DMS 273 treated with DMSO at 0.1 percent for 48 hours (cell line): ENCODE measurements around the gene RSPH6A.

Experiments used
- DNase-seq: peaks from one replicate; lab custom pipeline; 2025; lab: John Stamatoyannopoulos, UW

The RSPH6A gene

DNA sequence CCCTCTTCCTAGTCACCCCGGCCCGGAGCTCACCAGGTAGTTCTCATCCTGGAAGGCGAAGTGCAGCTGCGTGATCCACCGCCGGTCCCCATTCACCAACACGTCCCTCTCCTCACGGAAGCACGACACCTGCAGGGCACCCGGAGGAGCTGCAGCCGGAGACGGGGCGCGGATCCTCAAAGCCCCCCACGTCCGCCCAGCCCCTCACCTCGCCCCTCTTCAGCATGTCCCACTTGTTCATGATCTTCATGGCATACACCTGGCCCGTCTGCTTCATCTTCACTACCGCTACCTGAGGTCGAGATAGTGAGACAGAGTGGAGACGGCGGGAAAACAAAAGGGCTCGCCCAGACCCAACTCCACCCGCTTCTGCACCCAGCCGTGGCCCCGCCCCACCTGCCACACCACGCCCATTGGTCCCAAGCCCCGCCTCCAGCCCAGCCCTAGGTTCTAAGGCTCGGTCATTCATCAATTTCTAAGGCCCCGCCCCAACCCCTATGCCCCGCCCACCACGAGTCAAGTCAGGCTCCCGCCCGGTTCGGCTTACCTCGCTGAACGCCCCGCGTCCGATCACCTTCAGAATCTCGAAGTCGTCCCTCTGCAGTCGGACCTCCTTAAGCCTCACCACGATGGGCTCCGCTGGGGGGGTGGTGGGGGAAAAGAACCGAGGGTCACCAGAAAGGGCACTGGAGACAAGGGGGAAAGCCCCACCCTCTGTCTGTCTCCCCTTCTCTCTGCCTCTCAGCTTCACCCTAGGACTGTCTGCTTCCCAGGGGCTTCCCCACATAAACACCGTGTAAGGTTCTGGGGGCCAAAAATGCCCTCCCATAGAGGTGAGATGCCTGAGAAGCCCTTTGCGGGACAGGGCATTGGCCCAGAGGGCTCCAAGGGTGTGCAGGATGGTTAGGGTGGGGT is 35.6 kb downstream of the RSPH6A start:
- no peak for DNase-seq

DNA sequence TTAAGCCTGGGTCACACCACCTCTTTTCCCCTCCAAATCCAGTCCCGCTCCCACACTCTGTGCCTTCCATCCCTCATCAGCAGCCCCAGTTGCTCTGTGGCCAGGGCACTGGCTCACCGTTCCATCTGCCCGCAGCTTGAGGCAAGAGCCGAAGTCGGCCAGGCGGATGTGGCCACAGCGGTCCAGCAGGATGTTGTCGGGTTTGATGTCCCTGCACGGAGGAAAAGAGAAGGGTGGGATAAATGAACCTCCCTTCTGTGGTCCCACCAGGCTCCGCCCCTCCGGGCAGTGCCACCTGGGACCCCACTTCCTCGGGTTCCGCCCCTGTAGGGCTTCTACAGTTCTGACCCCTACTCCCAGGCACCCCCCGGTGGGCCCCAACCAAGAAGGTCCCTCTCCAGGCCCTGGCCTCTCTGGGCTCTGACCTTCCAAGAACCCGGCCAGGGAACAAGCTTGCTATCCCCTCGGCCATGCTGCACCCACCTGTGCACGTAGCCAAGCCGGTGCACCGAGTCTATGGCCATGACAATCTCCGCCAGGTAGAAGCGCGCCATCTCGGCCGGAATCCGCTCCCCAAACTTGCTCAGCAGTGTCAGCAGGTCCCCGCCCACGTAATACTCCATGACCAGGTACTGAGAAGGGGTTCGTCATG is 37.0 kb downstream of the RSPH6A start:
- no peak for DNase-seq

DNA sequence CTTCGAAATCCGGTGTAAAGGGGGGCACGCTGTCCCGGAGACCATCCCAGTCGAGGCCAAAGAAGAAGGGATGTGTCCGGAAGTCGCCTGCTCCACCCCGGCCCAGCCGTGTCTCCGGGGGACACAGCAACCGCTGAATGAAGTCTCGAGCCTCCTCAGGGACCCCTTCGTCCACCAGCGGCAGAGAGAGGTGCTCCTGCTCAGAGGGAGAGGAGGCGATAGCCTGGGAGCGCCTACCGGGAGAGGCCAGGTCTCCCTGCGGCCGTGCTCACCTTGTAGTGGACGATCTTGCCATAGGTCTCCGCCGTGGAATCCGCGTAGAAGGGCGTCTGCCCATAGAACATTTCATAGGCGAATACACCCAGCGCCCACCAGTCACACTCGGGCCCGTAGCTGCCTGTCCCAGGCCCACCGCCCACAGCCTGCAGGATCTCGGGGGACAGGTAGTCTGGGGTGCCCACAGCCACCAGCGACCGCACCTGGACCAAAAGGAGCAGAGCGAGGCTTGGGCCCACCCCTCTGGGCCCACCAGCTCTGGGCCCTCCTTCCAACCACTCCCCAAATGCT is 37.6 kb downstream of the RSPH6A start:
- DNase-seq, result no peak

DNA sequence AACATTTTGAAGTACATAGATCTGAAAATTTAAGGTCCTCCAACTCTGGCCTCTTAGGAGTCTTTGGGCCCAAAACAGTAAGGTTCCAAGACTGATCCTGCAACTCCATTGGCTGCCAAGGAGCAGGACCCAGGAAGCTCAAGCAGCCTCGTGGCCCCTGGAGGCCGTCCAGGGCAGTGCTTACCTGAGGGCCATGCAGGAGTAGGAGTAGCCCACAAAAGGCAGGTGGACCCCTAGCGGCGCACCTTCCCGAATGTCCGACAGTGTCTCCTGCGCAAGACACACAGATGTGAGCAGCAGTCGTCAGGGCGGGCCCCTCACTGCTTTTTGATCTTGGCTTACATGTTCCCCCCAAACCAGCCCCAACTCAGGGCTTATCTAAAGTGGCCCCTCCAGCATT is 40.3 kb downstream of the RSPH6A start:
- DNase-seq, result no peak

DNA sequence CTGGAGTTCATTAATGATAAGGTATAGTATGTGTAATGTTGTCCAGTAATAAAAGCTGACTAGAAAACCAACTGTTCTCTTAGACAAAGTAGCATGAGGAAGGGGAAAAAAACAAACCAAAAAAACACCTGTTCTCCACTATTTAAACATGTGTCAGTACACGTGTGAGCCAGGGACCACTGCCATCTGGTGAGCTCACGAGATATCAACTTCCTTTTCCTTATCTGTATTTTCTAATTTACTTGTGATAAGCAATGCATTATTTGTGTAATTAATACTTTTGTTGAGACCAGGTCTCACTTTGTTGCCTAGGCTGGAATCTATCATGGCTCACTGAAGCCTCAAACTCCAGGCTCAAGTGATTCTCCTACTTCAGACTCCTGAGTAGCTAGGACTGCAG is 41.7 kb downstream of the RSPH6A start:
- DNase-seq, result no peak

DNA sequence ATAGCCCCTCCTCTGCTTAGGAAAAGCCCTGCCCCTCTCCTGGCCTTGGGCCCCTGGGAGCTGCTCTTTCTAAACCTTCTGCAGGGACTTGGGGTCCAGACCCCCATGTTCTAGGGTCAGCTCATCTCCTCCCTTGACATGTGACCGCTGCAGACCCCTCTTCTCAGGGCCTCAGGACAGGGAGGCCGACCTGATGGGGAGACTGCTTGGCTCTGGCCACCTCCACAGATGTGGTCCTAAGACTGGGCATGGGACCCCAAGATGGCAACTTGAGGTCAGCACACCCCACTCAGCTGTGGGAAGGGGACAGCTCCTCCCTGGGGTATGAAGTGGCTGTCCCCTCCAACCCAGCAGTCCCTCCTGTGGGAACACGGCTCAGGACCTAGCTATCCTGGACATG is 42.2 kb downstream of the RSPH6A start:
- DNase-seq, result no peak

DNA sequence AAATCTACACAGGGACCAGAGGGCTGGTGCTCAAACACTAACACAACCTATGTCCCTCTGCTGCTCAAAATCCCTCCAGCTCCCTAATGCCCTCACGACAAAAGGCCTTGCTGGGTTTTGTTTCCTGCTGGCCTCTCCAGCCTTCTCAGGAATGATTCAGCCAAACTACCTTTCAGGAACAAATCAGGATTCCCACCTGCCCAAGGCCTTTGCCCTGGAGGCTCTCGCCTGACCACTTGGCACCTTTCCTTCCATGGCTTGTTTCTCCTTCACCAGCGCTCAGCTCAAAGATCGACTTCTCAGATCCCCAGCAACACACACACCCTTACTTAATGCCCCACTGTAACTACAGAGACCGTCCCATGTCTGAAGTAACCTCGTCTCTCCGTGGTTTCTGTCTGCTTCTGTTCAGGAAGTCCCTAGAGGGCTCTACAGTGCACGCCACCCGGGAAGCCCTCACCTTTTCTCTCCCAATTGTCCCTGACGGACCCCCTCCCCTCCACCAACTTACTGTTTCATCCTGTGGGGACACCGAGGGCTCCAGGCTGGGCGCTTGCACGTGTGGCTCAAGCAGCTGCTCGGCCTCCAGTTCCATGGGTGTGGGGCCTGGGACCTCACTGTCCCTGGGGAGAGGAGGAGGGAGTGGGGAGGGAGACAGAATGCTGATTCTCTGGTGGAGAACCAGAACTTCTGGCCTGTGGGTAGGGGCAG is 42.8 kb downstream of the RSPH6A start:
- DNase-seq, result no peak

DNA sequence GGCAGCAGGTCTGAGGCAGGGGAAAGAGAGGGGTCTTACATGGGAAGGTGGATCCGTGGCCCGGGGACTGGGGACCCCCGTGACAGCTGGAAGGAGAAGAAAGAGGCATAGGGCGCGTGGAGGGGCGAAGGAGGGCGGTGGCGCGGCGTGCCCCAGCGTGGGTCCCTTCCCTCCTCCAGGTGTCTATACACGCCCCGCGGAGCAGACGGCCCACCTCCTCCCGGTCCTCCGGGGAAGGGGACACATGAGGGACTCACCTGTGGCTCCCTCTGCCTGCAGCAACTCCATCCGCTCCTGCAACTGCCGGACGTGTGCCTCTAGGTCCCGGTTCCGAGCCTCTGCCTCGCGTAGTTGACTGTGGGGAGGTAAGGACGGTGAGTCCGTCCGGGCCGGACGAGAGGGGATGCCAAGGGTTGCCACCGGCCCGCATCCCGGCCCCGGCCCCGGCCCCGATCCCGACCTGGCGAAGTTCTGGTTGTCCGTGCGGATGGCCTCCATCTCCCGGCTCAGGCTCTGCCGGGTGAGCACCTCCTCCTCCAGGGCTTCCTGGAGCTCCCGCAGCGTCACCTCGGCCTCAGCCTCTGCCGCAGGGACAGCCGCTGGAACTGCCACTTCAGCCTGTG is 43.7 kb downstream of the RSPH6A start:
- no peak for DNase-seq

DNA sequence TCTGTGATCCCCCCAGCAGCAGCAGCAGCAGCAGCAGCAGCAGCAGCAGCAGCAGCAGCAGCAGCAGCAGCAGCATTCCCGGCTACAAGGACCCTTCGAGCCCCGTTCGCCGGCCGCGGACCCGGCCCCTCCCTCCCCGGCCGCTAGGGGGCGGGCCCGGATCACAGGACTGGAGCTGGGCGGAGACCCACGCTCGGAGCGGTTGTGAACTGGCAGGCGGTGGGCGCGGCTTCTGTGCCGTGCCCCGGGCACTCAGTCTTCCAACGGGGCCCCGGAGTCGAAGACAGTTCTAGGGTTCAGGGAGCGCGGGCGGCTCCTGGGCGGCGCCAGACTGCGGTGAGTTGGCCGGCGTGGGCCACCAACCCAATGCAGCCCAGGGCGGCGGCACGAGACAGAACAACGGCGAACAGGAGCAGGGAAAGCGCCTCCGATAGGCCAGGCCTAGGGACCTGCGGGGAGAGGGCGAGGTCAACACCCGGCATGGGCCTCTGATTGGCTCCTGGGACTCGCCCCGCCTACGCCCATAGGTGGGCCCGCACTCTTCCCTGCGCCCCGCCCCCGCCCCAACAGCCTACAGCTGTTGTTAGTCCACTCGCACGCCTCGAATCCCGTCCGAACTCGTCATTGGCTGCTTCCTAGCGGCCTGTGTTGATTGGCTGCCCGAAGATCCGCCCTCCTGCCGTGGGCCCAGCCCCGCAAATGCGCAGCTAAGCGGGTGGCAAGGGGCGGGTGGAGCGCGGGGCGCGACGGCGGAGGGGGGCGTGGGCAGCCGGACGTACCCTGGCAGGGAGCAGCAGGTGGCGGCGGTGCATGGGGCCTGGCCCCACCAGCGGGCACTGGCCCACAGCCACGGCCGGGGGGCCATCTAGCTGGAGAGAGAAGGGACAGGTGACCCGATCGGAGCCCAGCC is 44.7 kb downstream of the RSPH6A start:
- DNase-seq, result peak; percentile 82

DNA sequence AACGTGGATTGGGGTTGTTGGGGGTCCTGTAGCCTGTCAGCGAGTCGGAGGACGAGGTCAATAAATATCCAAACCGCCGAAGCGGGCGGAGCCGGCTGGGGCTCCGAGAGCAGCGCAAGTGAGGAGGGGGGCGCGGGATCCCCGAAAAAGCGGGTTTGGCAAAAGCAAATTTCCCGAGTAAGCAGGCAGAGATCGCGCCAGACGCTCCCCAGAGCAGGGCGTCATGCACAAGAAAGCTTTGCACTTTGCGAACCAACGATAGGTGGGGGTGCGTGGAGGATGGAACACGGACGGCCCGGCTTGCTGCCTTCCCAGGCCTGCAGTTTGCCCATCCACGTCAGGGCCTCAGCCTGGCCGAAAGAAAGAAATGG is 45.3 kb downstream of the RSPH6A start:
- DNase-seq, result no peak

DNA sequence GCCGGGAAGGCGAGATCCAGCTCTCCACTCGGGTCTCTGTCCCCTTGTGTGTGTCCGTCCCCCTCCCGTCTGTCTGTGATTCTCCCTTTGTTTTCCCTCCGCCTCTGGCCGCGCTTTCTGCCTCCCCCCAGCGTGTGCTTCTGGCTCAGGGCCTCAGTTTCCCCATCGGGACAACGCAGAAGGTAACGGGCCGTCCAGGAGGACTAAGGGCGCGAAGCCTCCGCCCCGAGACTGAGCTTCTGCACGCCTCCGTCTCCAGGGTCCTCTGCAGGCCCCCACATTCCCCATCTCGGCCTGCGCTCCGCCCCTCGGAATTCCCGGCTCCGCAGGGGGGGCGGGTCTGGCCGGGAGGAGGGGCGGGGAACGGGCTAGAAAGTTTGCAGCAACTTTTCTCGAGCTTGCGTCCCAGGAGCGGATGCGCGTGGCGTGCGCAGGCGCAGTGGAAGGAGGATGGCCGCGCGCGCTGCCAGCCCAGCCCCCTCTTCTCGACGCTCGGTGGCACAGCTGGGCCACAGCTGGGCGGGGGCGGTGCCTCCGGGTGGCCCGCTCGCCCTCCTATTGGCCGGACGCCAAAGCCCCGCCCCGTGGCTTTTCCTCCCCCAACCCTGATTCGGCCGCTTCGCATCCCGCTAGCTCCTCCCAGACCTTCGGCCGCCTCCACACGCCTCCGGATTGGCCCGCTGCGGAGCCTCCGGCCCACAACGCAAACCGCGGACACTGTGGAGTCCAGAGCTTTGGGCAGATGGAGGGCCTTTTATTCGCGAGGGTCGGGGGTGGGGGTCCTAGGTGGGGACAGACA is 45.9 kb downstream of the RSPH6A start, which contains the start of gene SIX5:
Gene SIX5, minus strand, starts transcription at position 269 of the 799 bp plus-strand sequence. CDS start 408 bp downstream, outside the sequence.
- DNase-seq, result peak; percentile 92

DNA sequence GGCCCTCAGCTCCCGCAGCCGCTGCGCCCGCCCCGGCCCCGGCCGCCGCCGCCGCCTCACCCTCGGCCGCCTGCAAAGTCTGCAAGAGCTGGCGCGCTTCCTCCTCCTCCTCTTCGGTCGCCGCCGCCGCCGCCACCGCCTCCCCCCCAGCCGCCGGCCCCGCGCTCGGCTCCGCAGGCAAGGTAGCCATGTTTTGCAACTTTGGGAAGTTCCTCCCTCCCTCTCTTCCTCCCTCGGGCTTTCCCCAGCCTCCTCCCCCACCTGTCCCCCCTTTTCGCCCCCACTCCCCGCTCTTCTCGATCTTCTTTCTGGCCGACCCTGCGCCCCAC is 46.5 kb downstream of the RSPH6A start:
- peak; percentile 36 for DNase-seq

DNA sequence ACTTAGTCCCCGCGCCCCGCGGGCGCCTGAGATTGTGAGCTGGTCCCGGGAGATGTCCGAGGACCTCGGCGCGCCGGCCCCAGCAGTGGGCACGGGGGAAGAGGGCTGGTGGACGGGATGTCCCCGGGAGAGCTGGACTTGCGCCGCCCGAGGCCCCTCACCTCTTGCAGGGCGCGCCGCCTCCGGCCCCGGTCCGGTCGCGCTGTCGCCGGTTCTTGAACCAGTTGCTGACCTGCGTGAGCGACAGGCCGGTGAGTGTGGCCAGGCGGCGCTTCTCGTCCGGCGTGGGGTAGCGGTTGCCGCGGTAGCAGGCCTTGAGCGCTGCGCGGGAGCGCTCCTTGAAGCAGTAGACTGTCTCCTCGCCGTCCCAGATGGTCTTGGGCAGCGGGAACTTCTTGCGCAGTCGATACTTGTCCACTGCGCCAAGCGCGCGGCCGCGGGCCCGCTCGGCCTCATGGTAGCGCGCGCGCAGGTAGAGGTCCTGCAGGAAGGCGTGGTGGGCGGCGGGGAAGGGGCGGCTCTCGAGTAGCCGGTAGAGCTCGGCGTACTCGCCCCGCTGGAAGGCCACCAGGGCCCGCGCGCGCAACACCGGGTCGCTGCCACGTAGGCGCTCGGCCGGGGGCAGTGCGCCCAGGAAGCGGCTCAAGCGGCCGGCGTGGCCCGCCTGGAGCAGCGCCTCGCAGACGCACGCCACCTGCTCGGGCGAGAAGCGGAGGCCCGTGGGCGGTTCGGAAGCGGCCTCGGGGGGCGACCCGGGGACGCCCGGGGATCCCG is 47.0 kb downstream of the RSPH6A start:
- peak; percentile 32 for DNase-seq

DNA sequence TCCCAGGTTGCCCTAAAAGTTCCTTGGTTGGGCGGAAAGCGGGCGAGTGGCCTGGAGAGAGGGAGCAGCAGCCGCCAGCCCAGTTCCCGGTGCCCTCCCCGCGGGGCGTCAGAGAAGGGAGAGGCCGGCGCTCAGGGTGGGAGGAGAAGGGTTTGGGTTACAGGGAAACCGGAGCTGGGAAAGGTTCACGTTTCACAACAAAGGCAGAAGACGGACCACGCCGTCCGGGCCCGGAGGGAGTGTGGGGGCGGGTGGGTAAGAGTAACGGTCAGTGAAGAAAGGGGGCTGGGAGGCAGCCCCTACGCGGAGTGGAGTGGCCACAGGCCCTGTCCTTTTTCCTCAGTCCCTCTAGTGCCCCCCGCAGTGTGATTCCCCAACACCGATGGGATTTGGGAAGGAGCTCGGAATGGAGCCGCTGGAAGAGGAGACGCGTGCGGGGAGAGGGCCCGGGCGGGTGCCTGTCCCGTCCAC is 47.7 kb downstream of the RSPH6A start:
- DNase-seq, result peak; percentile 53

DNA sequence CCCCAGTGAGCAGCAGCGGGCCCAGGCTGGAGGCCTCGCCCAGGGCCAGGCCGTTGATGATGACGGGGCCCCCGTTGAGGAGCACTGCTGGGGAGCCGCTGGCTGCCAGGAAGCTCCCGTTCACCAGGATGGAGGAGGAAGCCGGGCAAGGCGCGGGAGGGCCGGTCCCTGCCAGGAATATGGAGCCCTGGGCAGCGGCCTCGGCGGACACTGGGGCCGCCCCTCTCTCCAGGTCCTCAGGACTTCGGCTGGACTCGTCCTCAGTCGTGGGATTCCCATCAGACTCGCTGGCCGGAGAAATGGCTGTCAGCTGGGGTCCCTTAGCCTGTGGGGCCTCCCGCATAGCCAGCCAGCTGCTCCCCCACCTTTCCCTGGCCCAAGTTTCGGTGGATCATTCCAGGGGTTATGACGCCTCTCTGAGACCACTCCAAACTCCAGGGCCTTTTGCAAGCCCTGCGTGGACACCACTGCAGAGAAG is 48.2 kb downstream of the RSPH6A start:
- no peak for DNase-seq

DNA sequence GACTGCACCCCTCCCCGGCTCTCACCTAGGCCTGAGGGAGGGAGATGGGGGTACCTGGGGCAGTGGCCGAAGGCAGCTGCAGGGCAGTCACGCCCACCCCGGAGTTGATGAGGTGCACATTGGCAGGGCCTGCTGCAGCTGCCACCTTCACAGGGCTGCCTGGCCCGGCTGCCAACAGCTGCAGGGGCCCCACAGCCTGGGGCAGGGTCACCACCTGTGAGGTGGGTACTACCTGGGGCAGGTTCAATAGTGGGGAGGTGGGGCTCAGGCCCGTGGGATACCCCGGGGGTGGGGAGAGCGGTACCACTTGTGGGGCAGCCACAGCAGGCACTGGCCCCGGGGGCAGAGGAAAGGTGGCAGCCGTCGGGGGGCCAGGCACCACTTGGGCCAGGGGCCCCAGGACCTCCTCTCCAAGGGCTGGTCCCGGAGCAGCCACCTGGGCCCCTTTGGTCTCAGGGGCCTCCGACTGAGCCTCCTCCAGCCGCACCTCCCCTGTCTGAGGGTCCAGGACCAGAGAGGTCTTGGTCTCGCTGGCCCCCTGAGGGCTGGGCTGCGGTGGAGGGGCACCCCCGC is 48.7 kb downstream of the RSPH6A start:
- no peak for DNase-seq

DNA sequence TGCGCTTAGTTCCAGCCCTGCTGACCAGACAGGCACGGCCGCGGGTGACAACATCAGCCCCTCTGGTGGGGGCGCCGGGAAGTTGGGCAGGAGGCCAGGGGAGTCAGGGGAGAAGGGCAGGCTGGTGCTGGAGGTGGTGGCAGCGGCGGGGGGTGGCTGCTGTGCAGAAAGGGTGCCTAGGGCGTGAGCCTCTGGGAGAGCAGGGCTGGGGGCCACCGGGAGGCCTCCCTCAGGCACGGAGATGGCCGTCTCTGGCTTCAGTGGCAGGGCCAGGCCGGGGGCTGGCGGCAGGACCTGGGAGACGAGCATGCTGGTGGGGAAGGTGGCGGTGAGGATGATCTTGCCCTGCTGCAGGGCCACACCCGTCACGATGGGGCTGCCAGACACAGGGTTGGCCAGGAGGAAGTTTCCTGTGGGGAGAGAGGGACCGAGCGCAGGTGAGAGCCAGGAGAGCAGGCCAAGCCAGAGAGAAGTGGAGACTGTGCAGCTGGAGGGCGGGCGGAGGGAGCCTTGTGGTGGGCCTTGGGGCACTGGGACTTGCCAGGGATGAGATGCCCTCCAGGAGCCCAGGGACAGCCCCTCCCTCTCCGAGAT is 49.3 kb downstream of the RSPH6A start:
- no peak for DNase-seq

DNA sequence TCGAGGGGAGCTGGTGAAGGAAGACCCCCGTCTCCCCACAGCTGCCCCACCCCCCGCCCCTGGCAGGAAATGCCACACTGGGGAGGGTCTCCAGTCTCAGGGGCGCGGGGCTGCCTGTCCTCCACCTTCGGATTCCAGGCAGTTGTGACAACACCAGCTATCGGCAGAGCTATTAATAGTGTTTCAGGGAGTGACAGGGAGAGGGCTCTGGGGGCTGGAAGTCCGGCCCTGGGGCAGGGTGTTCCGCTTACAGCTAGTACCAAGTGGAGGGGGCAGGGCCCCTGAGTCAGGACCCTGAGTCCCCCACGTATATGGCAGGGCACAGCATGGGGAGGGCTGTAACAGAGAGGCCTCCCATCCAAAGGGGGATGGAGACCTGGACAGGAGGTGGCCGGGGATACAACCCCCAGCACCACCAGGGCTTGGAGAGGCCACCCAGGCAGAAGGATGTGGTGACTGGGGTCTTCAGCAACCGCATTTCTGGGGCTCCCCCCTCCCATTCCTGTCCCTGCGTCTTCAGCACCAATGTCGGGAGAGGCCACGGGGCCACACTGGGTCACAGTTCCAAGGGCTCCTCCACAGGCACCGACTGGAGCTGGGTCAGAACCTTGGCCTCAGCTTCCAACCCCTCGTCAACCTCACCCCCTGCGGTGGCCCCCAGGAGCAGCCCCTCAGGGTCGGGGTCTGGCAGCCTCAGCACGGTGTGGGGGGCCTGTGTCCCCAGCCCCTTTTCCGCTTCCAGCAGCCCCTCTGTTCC is 50.0 kb downstream of the RSPH6A start:
- no peak for DNase-seq
